Activated T-cell treated with anti-CD3 and anti-CD28 coated beads for 4 hours (primary cell): ENCODE results near the gene CIAO2A.
"Not testable (repeated sequence)": the region's sequence is repeated elsewhere in the genome, so short reads cannot be mapped to it uniquely, and the experiment has no call there.

Experiments used
- DNase-seq: peaks from one replicate; pipeline ENCODE4 v3.0.0-alpha.2; 2020

The CIAO2A gene, protein sequence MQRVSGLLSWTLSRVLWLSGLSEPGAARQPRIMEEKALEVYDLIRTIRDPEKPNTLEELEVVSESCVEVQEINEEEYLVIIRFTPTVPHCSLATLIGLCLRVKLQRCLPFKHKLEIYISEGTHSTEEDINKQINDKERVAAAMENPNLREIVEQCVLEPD

GRCh38 chr15:64093627-64094417, at the start of gene CIAO2A:
CIAO2A (minus strand) TSS chr15:64093838; CDS start chr15:64093768, 70 bp downstream.
- DNase-seq = peak; percentile 87

DNA sequence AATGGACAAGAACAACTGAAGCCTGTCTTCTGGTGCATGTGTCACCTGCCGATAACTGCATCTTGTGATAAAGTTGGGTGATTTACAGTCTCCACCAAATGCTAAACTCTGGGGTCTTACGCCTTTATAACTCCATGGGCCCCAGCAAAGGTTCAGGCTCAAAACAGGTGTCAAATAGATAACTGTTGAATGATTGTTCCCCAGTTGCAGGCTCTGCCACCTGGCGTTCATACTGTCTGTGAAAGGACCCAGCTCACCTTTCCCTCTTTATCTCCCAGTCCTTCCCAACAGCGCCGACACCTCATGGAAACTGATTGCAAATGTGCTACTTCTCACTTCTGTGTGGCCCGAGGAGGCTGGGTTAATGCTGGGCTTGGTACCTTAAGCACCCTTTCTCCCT, 49.6 kb upstream of the CIAO2A start:
- DNase-seq = no peak

DNA sequence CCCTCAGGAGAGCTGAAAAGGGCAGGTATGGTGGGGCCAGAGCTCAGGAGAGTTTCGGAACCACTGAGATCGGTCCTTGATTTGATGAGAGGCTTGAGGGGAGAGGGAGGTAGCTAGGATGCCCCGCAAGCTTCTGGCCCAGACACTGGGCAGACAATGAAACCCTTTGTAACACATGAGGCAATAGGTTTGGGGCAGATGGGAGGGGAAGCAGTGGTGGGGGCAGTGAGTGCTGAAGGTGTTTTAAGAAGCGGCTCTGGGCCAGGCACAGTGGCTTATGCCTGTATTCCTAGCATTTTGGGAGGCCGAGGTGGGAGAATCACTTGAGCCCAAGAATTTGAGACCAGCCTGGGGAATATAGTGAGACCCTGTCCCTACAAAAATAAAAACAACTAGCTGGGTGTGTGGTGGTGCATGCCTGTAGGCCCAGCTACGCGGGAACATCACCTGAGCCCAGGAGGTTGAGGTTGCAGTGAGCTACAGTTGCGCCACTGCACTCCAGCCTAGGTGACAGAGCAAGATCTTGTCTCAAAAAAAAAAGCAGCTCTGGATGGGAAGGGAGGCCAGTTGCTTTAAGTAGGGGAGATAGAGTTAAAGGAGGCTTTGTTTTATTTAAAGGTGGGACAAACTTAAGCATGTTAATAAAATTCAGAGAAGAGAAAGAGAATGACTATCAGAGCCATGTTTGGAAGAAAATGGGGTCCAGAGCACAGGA, 48.3 kb upstream of the CIAO2A start:
- no peak for DNase-seq

- DNase-seq = no peak
Observed at GRCh38 chr15:64138331-64138941, 44.8 kb upstream of the CIAO2A start.

- no peak for DNase-seq
Observed at GRCh38 chr15:64137226-64137833, 43.7 kb upstream of the CIAO2A start.

GRCh38 chr15:64136347-64136746, 42.7 kb upstream of the CIAO2A start:
- DNase-seq = no peak

- DNase-seq = no peak
Observed at GRCh38 chr15:64134345-64134829, 40.7 kb upstream of the CIAO2A start.

DNA sequence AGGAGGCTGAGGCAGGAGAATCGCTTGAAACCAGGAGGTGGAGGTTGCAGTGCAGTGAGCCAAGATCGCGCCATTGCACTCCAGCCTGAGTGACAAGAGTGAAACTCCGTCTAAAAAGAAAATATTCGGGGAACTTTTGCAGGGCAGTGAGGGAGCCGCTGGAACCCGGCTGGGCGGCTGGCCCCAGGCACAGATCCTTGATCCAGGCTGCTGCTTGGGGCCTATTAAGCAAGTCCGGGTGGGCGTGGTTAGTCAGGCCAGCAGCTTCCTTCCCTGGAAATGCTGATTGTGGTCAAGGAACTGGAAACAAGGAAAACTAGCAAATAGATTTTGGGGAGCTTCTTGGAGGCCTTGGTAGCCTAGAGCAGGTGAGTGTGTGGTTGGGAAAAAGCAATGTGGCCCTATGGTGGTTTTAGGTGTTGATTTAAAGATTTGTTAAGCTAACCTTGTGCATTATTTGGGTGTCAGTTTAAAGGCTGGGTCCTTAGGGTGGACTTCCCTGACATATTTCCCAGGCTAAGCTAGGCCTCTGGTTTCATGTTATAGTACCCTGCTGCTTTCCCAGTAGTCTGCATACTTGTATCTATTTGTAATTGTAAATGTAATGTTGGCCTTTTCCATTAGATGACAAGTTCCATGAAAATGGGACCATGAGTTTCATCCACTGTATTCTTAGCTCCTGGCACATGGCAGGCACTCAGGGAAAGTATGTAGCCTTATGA, 40.1 kb upstream of the CIAO2A start:
- DNase-seq = no peak

DNA sequence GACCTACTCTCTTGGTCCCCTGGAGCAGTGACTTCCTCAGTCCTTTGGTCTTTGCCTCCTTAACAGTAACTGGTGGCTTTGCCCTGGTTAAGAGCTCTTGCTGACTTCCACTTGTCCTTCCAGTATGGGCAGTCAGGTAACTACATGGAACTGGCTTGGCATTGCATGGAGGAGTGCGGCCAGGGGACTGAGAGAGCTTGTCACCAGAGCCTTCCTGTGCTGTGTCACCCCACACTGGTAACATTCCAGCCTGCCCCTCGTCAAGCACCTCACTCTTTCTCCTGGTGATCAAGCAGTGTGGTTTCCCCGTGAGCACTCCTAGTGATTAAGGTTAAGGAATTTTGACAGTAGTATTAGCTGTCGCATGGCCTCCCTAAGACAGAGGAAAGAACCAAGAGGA, 38.6 kb upstream of the CIAO2A start:
- no peak for DNase-seq

DNA sequence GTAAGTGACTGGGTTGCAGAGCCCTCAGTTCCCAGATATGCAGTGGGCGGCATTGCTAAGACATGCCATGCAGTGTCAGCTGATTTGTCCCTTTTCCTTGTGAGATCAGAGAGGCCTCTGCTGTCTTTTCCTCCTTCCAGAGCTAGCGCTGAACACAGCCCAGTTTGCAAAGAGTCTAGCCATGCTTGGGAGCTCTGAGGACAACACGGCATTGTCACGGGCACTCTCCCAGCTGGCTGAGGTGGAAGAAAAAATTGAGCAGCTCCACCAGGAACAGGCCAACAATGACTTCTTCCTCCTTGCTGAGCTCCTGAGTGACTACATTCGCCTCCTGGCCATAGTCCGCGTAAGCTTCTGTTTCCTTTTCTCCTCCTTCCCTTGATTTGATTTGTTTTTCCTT, 37.9 kb upstream of the CIAO2A start:
- no peak for DNase-seq

- no peak for DNase-seq
Observed at GRCh38 chr15:64130159-64130558, 36.5 kb upstream of the CIAO2A start.

- no peak for DNase-seq
Observed at GRCh38 chr15:64127521-64128270, 34.1 kb upstream of the CIAO2A start.

GRCh38 chr15:64125978-64126377, 32.3 kb upstream of the CIAO2A start:
- no peak for DNase-seq

GRCh38 chr15:64122936-64123351, 29.3 kb upstream of the CIAO2A start:
- DNase-seq = no peak

- no peak for DNase-seq
Observed at GRCh38 chr15:64122444-64122843, 28.8 kb upstream of the CIAO2A start.

DNA sequence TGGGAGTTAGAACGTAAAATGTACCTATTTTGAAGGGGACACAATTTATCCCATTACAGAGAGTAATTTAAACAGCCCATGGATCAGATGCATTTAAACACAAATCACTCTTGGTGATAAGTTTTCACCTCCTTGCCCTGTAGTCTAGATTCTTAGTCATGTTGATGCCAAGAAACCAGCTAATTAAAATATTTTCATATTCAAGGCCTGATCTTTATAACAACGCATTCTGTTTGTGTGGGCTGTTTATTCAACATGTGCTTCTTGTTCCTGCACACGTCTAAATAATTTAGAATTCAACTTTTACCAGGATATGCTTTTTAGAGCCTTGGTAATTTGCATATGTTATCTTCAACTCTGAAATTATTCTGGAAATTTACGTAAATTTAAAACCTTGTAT, 28.0 kb upstream of the CIAO2A start:
- DNase-seq = no peak

- not testable (repeated sequence) for DNase-seq
Observed at GRCh38 chr15:64120322-64120721, 26.7 kb upstream of the CIAO2A start.

DNA sequence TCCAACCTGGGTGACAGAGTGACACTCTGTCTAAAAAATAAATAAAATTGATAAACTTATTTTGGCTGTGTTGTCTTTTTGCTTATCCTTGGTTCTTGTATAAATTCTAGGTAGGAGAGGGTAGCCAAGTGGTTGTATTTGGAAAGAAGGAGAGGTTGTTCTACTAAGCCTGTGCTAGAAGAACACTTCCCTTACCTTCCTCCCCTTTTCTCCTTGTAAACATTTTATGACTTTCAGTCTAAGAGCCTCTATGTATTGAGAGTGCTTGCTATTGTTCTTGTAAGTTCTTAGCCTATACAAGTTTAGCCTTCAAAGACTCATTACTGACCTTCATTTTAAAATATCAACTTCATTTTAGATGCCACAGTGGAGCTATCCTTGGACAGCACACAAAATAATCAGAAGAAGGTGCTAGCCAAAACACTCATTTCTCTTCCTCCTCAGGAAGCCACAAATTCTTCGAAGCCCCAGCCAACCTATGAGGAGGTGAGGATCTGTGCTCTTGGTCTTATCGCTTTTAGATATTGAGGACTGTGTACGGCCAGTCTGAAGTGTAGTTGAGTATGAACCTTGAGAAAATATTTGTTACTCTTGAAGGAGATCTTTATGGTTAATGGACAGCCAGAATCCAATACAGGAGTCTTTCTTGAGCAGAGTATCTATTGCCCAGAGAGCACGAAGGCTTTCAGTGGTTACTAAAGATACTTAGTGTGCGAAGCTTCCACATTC, 24.3 kb upstream of the CIAO2A start:
- no peak for DNase-seq

DNA sequence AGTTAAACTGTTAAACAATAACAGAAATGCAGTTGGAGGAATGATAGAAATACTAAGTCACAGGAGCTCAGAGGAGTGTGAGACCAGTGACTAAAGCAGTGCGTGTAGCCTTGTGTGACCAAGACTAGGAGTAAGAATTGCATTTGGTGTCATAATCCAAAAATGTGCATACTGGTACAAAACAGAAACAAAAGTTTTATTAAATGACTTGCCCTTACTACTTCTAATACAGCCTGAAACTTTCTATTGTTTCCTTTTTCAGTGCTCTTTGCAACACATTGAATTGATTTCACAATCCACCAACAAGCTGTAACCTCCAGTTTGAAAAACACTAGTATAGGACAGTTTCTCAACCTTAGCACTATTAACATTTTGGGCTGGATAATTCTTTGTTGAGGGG, 19.3 kb upstream of the CIAO2A start:
- no peak for DNase-seq

DNA sequence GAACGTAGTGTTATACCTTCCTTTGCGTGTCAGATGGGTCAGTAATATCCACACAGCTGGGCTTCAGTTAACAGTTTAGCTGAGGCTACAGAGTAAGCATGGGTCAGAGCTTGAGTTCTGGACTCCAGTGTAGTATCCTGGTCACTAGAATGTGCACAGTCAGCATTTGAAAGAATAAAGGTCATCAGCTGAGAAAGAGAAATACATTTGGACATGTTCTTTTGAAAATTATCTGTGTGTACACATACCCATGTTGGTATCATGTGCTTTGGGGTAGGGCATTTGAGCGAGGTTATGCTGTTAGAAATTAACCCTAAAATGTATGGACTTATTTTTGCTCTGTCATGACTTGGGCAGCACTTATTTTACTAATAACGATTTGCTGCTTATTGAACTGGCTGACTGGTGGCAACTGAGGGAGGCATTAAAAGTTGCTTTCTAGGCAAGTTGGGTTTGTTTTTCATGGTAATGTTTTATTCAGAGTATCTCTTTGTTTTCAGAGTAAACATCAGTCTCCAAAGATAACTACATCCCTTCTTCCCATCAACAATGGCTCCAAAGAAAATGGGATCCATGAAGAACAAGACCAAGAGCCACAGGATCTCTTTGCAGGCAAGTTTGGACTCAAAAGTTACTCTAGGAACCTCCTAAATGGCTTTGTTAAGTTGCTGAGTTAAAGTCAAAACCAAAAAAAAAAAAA, 18.6 kb upstream of the CIAO2A start:
- no peak for DNase-seq
